HG02840 (cell line): ENCODE measurements around the gene CBLC.
"Not testable (repeated sequence)": the region's sequence is repeated elsewhere in the genome, so short reads cannot be mapped to it uniquely, and the experiment has no call there.

Source experiments
- ATAC-seq: cut with Tn5 transposase; IDR thresholded peaks from one replicate; pipeline ENCODE4 v1.9.1; 2021; ENCODE audit warnings: mild to moderate bottlenecking, moderate library complexity, moderate number of reproducible peaks; ENCODE audit not compliant: unreplicated experiment, low FRiP score

The CBLC gene

GRCh38 chr19:44759083-44759804 lies 18.4 kb upstream of the CBLC start:
- no peak for ATAC-seq

GRCh38 chr19:44762038-44762437 lies 15.7 kb upstream of the CBLC start:
- ATAC-seq, result no peak

GRCh38 chr19:44765033-44765948 lies 12.4 kb upstream of the CBLC start:
- no peak for ATAC-seq

- ATAC-seq, result no peak
These were observed 11.7 kb upstream of the CBLC start for GRCh38 chr19:44765949-44766335.

GRCh38 chr19:44767295-44768180 lies 10.2 kb upstream of the CBLC start:
- ATAC-seq, result no peak

- ATAC-seq, result peak; percentile 94
These were observed 7.0 kb upstream of the CBLC start for GRCh38 chr19:44770550-44771257.

GRCh38 chr19:44772144-44772543 lies 5.5 kb upstream of the CBLC start:
- not testable (repeated sequence) for ATAC-seq

GRCh38 chr19:44772959-44773358 lies 4.7 kb upstream of the CBLC start:
- ATAC-seq, result no peak

GRCh38 chr19:44775676-44776240 lies 1.9 kb upstream of the CBLC start:
- ATAC-seq, result no peak

GRCh38 chr19:44776402-44777096 lies 1.1 kb upstream of the CBLC start:
- no peak for ATAC-seq

GRCh38 chr19:44779150-44779549 lies 1.5 kb downstream of the CBLC start:
- ATAC-seq, result no peak

- not testable (repeated sequence) for ATAC-seq
These were observed 4.0 kb downstream of the CBLC start for GRCh38 chr19:44781694-44782093.

- ATAC-seq, result no peak
These were observed 5.0 kb downstream of the CBLC start for GRCh38 chr19:44782729-44783128.

GRCh38 chr19:44783545-44783944 lies 5.9 kb downstream of the CBLC start:
- no peak for ATAC-seq

- no peak for ATAC-seq
These were observed 7.6 kb downstream of the CBLC start for GRCh38 chr19:44785271-44785670.

GRCh38 chr19:44785993-44786392 lies 8.3 kb downstream of the CBLC start:
- ATAC-seq, result no peak

GRCh38 chr19:44788971-44789370 lies 11.3 kb downstream of the CBLC start:
- ATAC-seq, result no peak

GRCh38 chr19:44789943-44790483 lies 12.3 kb downstream of the CBLC start:
- no peak for ATAC-seq

GRCh38 chr19:44792281-44792680 lies 14.6 kb downstream of the CBLC start:
- no peak for ATAC-seq
